WTC11 (cell line): ENCODE data around the gene SPDYE6.
"Not testable (repeated sequence)": the region's sequence is repeated elsewhere in the genome, so short reads cannot be mapped to it uniquely, and the experiment has no call there.

ENCODE experiments used
- ETV6 ChIP-seq: sonication (generic); formaldehyde crosslinking; IDR thresholded peaks from 2 replicates; pipeline ENCODE4 v1.8.1; 2022; ENCODE audit warnings: mild to moderate bottlenecking, missing genetic modification reagents
- JUN ChIP-seq: sonication (generic); formaldehyde crosslinking; IDR thresholded peaks from 2 replicates; pipeline ENCODE4 v1.8.0; 2023; ENCODE audit warnings: mild to moderate bottlenecking, missing genetic modification reagents
- SOX15 ChIP-seq: fragments of 250-450 bp; sonication (Bioruptor Pico); IDR thresholded peaks from 2 replicates; pipeline ENCODE4 v1.9.0; 2021; ENCODE audit warnings: mild to moderate bottlenecking
- SP1 ChIP-seq: sonication (generic); formaldehyde crosslinking; conservative IDR thresholded peaks from 2 replicates; pipeline ENCODE4 v1.8.1; 2022; ENCODE audit warnings: missing genetic modification reagents
- TCF7 ChIP-seq: sonication (generic); formaldehyde crosslinking; IDR thresholded peaks from 2 replicates; pipeline ENCODE4 v1.8.0; 2022; ENCODE audit warnings: mild to moderate bottlenecking, low read depth, missing genetic modification reagents, moderate library complexity
- TEAD1 ChIP-seq: sonication (generic); formaldehyde crosslinking; IDR thresholded peaks from 2 replicates; pipeline ENCODE4 v1.8.0; 2022; ENCODE audit warnings: mild to moderate bottlenecking, missing genetic modification reagents
- TF ChIP-seq, protein P1 (sequence below): sonication (generic); formaldehyde crosslinking; IDR thresholded peaks from 2 replicates; pipeline ENCODE4 v1.8.0; 2022; ENCODE audit warnings: mild to moderate bottlenecking, missing genetic modification reagents
- TF ChIP-seq, protein P2 (sequence below): fragments of 200-600 bp; IDR thresholded peaks from 2 replicates; pipeline ENCODE4 v1.8.0; 2022; ENCODE audit warnings: antibody characterized with exemption
- TF ChIP-seq, protein P3 (sequence below): fragments of 250-450 bp; sonication (Bioruptor Pico); IDR thresholded peaks from 2 replicates; pipeline ENCODE4 v2.1.2; 2022; ENCODE audit warnings: mild to moderate bottlenecking, moderate library complexity
- TF ChIP-seq, protein P4 (sequence below): sonication (generic); formaldehyde crosslinking; IDR thresholded peaks from 2 replicates; pipeline ENCODE4 v1.8.1; 2023; ENCODE audit warnings: mild to moderate bottlenecking, missing genetic modification reagents, moderate library complexity

DNA sequence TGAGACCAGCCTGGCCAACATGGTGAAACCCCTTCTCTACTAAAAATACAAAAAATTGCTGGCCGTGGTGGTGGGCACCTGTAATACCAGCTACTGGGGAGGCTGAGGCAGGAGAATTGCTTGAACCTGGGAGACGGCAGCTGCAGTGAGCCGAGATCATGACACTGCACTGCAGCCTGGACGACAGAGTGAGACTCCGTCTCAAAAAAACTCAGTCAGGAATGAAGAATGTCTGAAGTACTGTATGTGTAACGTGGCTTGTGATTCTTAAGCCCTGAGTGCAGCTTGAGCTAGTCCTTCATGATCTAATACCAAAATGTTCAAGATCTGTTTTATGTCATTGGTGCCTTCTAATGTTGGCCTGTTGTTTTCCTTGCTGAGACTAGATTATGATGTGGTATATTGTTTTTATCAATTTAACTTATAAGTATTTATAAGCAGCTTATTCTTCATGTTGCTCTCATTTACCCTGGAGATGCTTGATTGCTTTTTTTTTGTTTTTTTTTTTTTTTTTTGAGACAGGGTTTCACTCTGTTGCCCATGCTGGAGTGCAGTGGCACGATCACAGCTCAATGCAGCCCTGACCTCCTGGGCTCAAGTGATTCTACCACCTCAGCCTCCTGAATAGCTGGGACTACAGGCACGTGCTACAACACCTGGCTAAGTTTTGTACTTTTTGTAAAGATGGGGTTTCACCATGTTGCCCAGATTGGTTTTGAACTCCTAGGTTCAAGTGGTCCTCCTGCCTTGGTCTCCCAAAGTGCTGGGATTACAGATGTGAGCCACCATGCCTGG is 25.4 kb downstream of the SPDYE6 start:
- not testable (repeated sequence) for TF ChIP-seq JUN, TCF7, SOX15, ETV6, TEAD1, SP1 (CRISPR knock-in tag)
- TF ChIP-seq, protein P1, sequence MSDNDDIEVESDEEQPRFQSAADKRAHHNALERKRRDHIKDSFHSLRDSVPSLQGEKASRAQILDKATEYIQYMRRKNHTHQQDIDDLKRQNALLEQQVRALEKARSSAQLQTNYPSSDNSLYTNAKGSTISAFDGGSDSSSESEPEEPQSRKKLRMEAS (CRISPR knock-in tag) = not testable (repeated sequence)
- TF ChIP-seq, protein P2, sequence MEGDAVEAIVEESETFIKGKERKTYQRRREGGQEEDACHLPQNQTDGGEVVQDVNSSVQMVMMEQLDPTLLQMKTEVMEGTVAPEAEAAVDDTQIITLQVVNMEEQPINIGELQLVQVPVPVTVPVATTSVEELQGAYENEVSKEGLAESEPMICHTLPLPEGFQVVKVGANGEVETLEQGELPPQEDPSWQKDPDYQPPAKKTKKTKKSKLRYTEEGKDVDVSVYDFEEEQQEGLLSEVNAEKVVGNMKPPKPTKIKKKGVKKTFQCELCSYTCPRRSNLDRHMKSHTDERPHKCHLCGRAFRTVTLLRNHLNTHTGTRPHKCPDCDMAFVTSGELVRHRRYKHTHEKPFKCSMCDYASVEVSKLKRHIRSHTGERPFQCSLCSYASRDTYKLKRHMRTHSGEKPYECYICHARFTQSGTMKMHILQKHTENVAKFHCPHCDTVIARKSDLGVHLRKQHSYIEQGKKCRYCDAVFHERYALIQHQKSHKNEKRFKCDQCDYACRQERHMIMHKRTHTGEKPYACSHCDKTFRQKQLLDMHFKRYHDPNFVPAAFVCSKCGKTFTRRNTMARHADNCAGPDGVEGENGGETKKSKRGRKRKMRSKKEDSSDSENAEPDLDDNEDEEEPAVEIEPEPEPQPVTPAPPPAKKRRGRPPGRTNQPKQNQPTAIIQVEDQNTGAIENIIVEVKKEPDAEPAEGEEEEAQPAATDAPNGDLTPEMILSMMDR = not testable (repeated sequence)
- TF ChIP-seq, protein P3, sequence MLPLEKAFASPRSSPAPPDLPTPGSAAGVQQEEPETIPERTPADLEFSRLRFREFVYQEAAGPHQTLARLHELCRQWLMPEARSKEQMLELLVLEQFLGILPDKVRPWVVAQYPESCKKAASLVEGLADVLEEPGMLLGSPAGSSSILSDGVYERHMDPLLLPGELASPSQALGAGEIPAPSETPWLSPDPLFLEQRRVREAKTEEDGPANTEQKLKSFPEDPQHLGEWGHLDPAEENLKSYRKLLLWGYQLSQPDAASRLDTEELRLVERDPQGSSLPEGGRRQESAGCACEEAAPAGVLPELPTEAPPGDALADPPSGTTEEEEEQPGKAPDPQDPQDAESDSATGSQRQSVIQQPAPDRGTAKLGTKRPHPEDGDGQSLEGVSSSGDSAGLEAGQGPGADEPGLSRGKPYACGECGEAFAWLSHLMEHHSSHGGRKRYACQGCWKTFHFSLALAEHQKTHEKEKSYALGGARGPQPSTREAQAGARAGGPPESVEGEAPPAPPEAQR (CRISPR knock-in tag) = not testable (repeated sequence)
- TF ChIP-seq, protein P4, sequence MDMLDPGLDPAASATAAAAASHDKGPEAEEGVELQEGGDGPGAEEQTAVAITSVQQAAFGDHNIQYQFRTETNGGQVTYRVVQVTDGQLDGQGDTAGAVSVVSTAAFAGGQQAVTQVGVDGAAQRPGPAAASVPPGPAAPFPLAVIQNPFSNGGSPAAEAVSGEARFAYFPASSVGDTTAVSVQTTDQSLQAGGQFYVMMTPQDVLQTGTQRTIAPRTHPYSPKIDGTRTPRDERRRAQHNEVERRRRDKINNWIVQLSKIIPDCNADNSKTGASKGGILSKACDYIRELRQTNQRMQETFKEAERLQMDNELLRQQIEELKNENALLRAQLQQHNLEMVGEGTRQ (CRISPR knock-in tag) = not testable (repeated sequence)
